ENCODE data around the gene ATP9B.
"Not testable (repeated sequence)": the region's sequence is repeated elsewhere in the genome, so short reads cannot be mapped to it uniquely, and the experiment has no call there.

ATP9B gene

DNA sequence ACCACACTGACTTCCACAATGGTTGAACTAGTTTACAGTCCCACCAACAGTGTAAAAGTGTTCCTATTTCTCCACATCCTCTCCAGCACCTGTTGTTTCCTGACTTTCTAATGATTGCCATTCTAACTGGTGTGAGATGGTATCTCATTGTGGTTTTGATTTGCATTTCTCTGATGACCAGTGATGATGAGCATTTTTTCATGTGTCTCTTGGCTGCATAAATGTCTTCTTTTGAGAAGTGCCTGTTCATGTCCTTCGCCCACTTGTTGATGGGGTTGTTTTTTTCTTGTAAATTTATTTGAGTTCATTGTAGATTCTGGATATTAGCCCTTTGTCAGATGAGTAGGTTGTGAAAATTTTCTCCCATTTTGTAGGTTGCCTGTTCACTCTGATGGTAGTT lies 216.0 kb downstream of the ATP9B start:
- not testable (repeated sequence) for DNase-seq (ENCODE audit: low spot score)

DNA sequence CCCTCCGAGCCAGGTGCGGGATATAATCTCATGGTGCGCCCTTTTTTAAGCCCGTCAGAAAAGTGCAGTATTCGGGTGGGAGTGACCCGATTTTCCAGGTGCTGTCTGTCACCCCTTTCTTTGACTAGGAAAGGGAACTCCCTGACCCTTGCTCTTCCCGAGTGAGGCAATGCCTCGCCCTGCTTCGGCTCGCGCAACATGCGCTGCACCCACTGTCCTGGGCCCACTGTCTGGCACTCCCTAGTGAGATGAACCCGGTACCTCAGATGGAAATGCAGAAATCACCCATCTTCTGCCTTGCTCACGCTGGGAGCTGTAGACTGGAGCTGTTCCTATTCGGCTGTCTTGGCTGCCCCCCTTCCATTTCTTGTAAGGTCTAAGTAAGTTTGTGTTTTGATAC lies 221.2 kb downstream of the ATP9B start:
- DNase-seq (ENCODE audit: low spot score), result not testable (repeated sequence)

DNA sequence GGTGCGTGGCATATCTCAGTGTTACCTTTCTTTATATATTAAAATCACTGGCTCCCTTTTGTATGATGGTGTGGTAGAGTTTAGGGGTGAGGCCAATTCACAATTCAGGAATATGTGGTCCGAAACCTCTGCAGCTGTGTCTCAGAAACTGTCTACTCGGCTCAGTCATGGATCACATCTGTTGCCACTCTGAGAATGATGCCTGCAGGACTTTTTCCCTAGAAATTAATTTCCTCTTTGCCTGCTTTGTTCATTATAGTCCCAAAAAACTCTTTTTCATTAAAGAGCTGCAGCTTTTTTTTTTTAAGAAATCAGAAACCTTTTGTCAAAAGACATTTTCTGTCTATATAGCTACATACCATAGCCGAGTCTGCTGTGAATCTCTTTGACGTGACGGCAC lies 221.7 kb downstream of the ATP9B start:
- no peak for DNase-seq (ENCODE audit: low spot score)

DNA sequence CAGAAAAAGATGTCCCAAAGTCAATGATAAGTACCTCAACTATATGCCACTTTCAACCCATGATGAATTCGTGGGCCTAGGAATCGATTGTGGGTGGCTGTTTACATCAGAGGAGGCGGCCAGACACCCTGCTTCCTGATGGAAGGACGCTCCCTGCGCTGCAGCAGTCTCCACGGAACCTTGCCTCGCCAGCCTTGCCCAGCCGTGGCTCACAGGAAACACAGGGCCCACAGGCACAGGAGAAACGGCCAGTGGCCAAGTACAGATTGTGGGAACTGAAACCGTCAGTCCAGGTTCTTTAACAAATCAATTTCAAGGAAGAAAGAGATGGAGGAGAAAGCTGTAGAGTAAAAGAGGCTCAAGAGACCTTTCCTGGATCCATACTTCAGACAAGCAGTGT lies 225.0 kb downstream of the ATP9B start:
- peak; percentile 51 for DNase-seq (ENCODE audit: low spot score)

DNA sequence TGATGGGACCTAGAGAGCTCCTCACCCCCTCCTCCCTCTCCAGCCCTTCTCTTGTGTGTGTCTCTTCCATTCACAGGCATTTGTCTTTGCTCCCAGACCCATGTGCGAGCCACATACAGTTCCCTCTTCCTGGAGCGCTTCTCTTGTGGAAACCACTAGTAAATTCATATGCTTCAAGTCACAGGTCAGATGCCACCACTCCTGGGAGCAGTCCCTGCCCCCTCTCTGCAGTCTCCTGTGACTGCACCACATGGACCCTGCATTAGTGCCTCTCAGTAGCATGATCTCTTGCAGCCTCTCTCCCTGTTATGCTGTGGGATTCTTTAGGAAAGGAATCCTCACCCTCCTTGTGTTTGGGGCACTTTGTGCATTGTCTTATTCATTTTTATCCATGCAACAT lies 230.1 kb downstream of the ATP9B start:
- DNase-seq (ENCODE audit: low spot score), result no peak

DNA sequence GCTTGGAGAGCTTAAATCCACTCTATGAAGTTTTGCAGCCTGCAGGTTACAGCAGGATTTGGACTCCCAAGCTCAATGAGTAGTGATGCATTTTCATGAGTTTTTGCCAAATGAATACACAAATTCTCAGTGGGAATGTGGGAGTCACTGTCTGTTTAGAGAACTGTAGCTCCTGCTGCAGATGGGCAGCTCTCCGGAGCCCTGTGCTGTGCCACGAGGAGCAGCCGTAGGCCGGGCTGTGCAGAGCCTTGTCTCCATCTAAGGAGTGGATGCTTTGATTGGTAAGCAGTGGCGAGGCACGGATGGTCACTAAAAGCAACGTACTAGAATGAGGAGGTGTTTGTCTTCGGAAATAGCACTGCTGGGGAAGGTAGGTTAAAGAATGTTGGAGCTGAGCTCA lies 230.5 kb downstream of the ATP9B start:
- peak; percentile 72 for DNase-seq (ENCODE audit: low spot score)

DNA sequence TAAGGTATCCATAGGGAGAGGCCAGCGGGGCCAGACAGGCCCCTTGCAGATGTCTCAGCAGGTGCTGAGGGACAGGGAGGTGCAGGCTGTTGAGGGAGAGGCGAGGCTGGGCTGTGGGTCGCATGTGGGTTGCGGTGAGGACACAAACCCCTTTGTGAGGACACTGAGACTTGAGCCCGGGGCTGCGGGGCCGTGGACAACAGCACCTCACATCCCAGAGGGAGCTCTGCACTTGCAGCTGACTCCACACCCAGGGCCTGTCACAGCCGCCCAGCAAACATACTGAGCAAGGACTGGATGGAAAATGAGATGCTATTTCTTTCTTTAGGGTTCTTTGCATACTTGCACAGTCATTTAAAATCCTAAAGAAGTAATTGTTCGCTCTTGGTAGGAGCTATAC lies 231.2 kb downstream of the ATP9B start:
- peak; percentile 43 for DNase-seq (ENCODE audit: low spot score)

DNA sequence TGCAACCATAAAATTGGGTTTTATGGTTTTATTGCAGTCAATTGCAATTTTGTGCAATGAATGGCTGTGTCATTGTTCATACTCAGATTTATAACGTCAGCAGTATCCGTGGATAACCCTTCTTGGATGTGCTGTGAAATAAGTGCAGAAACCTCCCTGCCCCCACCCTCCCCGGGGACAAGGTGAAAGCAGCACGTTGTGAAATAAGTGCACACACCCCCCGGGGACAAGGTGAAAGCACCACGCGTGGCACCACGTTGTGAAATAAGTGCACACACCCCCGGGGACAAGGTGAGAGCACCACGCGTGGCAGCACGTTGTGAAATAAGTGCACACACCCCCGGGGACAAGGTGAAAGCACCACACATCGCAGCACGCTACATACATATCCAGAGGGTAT lies 232.9 kb downstream of the ATP9B start:
- DNase-seq (ENCODE audit: low spot score), result no peak

DNA sequence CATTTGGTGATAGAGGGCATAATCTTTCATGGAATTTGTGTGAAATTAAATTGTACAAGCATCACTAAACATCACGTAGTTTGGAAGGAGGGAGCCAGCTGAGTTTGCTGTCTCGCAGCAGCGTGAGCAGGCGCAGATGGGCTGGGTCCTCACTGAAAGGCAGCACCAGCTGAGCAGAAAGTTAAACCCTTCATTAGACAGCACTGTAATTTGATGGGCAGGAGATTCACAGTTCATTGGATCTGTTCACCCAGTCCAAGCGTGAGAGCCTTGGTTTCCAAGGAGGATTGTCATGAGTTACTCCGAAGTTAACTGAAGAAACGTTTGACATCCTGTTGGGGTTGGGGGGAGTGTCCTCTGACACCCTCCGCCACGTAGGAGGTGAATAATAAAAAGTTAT lies 236.7 kb downstream of the ATP9B start:
- DNase-seq (ENCODE audit: low spot score), result no peak

DNA sequence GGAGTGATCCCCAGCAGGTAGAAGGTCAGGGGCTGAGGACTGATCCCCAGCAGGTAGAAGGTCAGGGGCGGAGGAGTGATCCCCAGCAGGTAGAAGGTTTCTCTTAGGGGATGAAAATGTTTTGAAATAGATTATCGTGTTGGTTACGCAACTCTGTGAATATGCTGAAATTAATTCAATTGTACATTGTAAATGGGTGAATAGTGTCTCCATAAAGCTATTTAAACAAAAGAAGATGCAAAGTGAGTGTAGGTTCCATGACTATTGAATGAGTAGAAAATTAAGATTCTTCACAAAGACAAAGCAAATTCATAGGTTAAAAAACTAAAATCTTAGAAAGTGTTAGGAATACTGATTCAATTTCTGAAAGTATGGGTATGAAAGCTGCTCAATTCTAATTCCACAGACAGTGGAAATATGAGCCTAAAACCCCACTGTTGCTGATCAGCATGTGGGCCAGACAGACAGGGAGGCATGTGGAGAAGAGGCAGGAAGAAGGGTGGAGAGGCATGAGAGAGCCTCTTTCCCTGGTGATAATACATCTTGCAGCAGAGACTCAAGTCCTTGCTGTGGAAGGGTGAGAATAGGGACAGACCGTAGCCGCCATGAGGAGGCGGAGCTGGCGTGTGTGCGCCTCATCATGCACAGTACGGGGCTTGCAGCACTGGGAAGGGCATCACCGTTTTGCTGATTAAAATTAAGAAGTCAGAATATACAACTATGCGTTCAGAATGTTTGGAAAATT lies 240.6 kb downstream of the ATP9B start:
- DNase-seq (ENCODE audit: low spot score), result peak; percentile 45

DNA sequence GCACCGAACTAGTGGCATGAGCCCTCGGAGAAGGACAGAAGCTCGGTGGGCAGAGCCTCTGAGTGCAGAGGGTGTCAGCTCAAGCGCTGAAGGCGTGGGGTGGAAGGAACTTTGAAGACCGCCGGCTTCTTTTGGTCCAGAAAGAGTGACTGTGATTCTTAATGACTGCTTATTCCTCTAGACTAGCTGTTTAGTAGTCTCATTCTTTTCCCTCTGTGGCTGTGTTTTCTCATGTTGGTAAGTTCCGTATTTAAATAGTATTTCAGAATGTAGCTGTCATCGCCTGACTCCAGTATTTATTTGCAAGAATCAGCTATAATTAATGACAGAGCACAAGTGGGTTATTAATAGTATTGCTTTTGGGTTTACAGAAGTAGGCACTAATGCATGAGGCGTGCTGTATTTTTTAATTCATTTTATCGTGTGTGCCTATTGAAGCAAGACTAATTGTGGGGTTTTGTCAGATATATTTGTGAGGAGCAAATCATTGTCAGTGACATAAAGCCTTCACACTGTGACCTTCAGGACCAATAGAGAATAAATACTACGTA lies 245.7 kb downstream of the ATP9B start:
- no peak for DNase-seq (ENCODE audit: low spot score)

DNA sequence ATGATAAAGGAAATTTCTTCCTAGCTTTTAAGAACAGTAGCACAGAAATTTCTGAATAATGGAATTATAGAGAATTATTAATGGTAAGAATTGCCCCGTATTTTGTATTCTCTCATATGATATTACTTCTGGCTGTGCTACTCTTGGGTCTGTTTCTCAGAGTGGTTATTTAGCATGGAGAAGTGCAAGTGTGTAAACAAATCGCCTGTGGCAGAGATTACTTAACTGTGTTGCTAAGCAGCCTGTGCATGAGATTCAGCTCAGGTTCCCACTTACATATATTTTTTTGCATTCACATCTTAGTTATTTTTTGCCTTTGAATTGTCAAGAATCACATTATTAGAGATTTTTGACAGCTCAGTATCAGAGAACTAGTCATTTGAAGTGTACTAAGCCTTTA lies 246.4 kb downstream of the ATP9B start:
- DNase-seq (ENCODE audit: low spot score), result no peak

DNA sequence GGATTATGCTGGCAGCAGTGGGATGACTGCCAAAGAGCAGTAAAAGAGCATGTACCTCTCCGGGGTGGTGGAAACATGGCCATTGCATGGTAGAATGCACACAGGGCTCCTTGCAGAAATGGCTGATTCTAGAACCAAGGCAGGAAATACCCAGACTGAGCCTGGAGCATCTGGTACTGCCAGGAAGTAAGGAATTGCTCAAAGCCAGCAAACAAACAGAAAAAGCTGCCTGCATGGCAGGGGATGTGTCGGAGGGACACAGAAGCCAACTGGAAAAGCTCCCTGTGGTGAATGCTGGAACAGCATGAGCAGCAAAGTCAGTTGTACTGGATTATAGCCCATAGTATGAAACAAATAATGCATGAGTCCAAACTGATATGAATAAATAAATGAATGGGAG lies 248.5 kb downstream of the ATP9B start:
- peak; percentile 32 for DNase-seq (ENCODE audit: low spot score)

DNA sequence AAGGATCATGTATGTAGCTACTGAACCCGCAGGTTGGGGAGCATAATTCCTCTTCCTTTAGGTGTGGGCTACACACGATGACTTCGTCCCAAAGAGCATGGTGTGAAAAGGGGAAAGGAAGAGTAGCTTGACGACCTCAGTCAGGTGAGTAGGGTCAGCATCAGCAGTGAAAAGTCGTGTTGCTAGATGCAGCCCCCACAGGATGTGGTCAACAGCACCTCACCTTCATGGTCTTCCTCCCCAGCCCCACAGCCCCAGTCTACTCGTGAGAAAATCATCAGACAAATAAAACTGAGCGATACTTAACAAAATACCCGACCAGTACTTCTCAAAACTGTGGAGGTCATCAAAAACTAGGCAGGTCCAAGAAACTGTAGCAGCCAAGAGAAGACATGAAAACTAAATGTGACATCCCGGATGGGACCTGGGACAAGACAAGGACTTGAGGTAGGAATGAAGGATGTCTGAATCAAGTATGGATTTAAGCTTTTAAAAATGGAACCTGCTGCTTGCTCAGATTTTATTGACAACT lies 249.0 kb downstream of the ATP9B start:
- DNase-seq (ENCODE audit: low spot score), result no peak

DNA sequence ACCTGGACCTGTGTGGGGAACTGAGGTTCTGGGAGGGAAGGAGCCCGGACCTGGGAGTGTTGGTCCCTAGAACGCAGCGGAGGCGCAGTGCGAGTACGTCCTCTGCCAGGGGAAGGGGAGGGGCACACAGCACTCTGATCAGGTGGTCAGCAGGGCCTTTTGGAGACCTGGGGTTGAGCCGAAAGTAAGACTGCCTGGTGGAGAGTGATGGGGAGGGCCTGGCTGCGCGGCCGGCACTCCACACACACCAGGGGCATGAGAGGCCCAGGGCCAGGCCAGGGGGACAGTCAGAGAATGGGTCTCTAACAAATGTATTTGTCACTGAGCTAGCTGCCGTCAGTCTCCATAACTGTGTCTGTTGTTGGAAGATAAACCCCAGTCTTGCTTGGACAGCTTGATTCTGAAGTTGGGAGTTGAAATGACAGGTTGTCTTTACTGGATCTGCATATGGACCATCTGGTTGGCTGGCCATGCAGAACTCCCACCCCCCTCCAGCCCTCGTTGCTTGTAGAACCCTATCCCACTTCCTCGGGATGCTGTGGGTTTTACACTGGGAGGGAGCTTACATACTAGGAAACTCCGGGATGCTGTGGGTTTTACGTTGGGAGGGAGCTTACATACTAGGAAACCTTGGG lies 251.1 kb downstream of the ATP9B start:
- DNase-seq (ENCODE audit: low spot score), result no peak

DNA sequence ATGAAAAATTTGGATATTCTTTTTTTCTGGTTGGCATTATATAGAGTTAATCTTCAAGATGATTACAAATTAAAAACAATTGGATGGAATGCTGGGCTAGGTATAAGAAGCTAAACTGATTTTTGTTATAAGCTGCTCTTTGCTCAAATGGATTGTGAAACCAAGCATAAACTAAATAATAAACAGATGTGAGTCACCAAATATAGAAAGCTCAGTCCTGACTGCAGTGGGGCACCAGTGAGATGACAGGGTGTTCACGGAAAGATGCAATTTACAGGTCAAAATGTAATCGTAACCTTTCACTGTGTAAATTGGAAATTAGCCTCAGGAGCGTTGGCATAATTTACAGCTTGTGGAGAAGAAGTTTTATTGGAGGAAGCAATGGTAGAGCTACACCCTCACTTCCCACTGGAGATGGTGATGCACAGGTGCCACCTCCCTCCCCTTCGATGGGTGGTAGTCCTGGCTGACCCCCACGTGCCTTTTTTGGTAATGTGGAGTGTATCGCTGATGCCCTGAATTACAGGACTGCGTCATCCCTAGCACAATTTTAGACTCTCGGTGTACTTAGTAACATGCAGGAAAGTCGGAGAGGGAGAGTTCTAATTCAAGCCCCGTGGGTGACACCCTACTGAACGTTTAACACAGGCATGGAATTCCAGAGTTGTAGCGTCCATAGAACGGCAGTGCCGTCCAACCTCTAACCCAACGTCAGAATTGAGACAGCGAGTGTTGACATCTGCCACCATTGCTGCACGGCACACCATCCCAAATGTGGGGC lies 252.6 kb downstream of the ATP9B start:
- no peak for DNase-seq (ENCODE audit: low spot score)

DNA sequence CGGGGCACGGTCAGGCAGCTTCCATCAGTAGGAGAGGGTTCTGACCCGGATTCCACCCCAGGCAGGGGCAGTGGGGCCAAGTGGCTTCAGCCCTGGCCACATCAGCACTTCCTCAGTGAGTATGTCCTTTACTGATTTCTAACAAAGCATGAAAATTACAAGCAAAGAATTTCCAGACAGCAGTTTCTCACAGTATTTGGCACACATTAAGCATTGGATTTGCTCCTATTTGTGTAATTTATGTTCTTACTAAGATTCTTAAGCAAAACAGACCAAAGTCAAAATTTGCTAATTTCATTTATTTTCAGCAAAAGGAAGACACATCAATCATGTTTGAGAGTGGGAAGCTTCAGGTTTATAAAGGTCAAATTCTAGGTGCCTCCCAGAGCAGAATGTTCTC lies 253.2 kb downstream of the ATP9B start:
- no peak for DNase-seq (ENCODE audit: low spot score)

DNA sequence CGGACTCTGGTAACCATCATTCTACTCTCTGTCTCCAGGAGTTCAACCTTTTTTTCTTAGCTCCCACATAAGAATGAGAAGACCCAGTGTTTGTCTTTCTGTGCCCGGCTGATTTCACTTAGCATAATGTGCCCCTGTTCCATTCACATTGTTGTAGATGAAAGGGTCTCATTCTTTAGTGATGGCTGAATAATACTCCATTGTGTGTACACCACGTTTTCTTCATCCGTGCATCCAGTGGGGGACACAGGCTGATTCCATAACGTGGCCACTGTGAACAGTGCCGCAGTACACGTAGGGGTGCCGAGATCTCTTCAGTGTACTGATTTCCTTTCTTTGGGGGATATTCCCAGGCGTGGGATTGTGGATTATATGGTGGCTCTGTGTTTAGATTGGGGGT lies 254.3 kb downstream of the ATP9B start:
- DNase-seq (ENCODE audit: low spot score), result peak; percentile 54

DNA sequence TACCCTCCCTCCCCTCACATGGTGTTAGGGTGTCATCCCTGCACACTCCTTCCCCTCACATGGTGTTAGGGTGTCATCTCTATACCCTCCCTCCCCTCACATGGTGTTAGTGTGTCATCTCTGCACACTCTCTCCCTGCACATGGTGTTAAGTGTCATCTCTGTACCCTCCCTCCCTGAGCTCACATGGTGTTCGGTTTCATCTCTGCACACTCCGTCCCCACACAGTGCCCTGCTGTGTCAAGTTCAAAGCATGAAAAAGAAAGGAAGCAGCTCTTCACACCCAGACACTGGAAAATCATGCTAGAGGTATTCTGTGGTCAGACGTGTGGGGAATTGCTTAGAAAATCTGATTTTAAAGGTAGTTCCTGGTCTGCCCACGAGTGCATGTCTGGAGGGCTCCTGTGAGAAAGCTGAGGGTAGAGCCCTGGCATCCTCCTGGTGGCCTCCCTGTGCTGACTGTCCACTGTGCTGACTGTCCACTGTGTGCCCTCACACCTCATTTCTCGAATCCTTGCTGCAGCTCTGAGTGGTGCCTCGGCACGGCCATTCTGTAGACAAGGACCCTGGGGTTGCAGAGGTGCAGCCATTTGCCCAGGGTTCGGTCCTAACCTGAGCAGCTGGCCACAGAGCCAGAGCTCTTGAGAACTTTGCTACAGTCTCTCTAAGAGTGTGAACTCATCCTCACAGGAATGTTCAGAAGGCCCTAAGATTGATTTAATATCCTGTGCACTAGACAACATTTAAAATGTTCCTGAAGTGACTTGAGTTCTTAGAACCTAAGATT lies 257.4 kb downstream of the ATP9B start:
- DNase-seq (ENCODE audit: low spot score), result no peak

DNA sequence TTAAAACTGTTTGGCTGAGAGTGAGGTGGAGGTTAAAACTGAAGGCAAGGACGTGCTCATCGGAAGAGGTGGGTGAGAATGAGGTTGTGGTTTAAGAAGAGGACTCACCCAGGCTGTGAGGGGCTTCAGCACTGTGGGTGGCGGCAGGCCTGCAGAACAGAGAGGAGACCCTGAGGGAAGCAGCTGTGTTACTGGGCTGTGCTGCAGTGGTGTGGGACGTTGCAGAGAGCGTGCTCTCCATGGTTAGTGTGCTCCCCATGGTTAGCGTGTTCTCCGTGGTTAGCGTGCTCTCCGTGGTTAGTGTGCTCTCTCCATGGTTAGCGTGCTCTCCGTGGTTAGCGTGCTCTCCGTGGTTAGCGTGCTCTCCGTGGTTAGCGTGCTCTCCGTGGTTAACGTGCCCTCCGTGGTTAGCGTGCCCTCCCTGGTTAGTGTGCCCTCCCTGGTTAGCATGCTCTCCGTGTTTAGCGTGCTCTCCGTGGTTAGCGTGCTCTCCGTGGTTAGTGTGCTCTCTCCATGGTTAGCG lies 258.1 kb downstream of the ATP9B start:
- no peak for DNase-seq (ENCODE audit: low spot score)

DNA sequence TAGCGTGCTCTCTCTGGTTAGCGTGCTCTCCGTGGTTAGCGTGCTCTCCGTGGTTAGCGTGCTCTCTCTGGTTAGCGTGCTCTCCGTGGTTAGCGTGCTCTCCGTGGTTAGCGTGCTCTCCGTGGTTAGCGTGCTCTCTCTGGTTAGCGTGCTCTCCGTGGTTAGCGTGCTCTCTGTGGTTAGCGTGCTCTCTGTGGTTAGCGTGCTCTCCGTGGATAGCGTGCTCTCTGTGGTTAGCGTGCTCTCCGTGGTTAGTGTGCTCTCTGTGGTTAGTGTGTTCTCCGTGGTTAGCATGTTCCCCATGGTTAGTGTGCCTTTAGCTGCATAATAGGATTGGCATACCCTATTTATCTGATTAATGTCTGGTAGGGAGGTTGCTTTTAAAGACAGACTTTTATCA lies 258.7 kb downstream of the ATP9B start:
- DNase-seq (ENCODE audit: low spot score), result not testable (repeated sequence)

DNA sequence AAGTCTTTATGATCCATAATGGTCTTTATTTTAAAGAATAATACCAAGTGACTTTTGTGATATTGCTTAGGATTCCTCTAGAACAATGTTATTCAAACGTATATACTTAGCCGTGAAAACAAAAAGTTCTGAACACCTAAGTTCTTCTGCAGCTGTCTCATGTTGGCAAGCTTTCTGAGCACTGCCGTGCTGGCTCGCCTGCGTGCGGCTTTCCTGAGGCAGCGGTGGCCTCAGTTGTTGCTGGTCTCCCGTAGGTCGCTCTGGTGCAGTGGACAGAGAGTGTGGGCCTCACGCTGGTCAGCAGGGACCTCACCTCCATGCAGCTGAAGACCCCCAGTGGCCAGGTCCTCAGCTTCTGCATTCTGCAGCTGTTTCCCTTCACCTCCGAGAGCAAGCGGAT lies 259.7 kb downstream of the ATP9B start:
- DNase-seq (ENCODE audit: low spot score), result no peak

Data from Ammon's horn (tissue), 1 donor.